K562 (cell line): ENCODE data around the gene RXRA.

Experiments used
- CBFA2T3 ChIP-seq: fragments of 450-650 bp; IDR thresholded peaks from 2 replicates; pipeline ENCODE4 v1.6.1; 2017
- CTCF ChIP-seq, 3 experiments: IDR thresholded peaks in 2 of 3; conservative IDR thresholded peaks in 1 of 3; 2 replicates each; pipeline ENCODE4 v1.5.1; 2011 to 2012; ENCODE audit warnings: low read length in 3 of 3, mild to moderate bottlenecking in 3 of 3, control low read depth in 2 of 3, improper control_type of control experiment in 1 of 3, inconsistent platforms in 1 of 3, low read depth in 1 of 3, mixed read lengths in 1 of 3, moderate library complexity in 1 of 3; ENCODE audit not compliant: insufficient read depth in 2 of 3
- EP300 ChIP-seq: IDR thresholded peaks from 2 replicates; pipeline ENCODE4 v1.6.1; 2012; ENCODE audit warnings: low read length, improper control_type of control experiment
- HIVEP1 ChIP-seq: fragments of 250-450 bp; sonication (Bioruptor Pico); IDR thresholded peaks from 2 replicates; pipeline ENCODE4 v1.4.0; 2020; ENCODE audit warnings: mild to moderate bottlenecking
- MEF2D ChIP-seq: conservative IDR thresholded peaks from 2 replicates; pipeline ENCODE4 v1.6.1; 2016; ENCODE audit warnings: low read depth, missing genetic modification characterization, missing compliant biosample characterization
- MYNN ChIP-seq, 2 experiments: sonication (generic); formaldehyde crosslinking in 1 of 2; IDR thresholded peaks; 2 replicates each; pipeline versions ENCODE4 v1.5.0 to v1.6.1; 2016 to 2020; ENCODE audit warnings: antibody characterized with exemption in 1 of 2, missing genetic modification reagents in 1 of 2
- NCOA2 ChIP-seq, 2 experiments: fragments of 450-650 bp; IDR thresholded peaks; 2 replicates each; pipeline ENCODE4 v1.6.1; 2018; ENCODE audit warnings: mild to moderate bottlenecking in 2 of 2, moderate library complexity in 1 of 2; ENCODE audit not compliant: partially characterized antibody in 2 of 2
- RFX5 ChIP-seq: IDR thresholded peaks from 2 replicates; pipeline ENCODE4 v1.6.1; 2011; ENCODE audit warnings: low read depth, mild to moderate bottlenecking, improper control_type of control experiment, low read length
- USF2 ChIP-seq: sonication (generic); formaldehyde crosslinking; IDR thresholded peaks from 2 replicates; pipeline ENCODE4 v1.5.0; 2020; ENCODE audit warnings: missing genetic modification reagents
- ZBTB7A ChIP-seq: IDR thresholded peaks from 2 replicates; pipeline ENCODE4 v1.6.1; 2011; ENCODE audit warnings: low read depth, mild to moderate bottlenecking, low read length, moderate library complexity, borderline replicate concordance; ENCODE audit not compliant: control insufficient read depth
- ZNF518B ChIP-seq: fragments of 250-450 bp; sonication (Bioruptor Pico); IDR thresholded peaks from 2 replicates; pipeline ENCODE4 v1.5.0; 2021; ENCODE audit warnings: mild to moderate bottlenecking, moderate library complexity
- ZNF639 ChIP-seq, 2 experiments: fragments of 200-800 bp in 1 of 2; sonication (Bioruptor generic) in 1 of 2; sonication (generic) in 1 of 2; formaldehyde crosslinking in 1 of 2; IDR thresholded peaks in 1 of 2; conservative IDR thresholded peaks in 1 of 2; 2 replicates each; pipeline versions ENCODE4 v1.5.0 to v1.6.1; 2016 to 2020; ENCODE audit warnings: missing compliant biosample characterization in 1 of 2, missing genetic modification characterization in 1 of 2, missing genetic modification reagents in 1 of 2

DNA sequence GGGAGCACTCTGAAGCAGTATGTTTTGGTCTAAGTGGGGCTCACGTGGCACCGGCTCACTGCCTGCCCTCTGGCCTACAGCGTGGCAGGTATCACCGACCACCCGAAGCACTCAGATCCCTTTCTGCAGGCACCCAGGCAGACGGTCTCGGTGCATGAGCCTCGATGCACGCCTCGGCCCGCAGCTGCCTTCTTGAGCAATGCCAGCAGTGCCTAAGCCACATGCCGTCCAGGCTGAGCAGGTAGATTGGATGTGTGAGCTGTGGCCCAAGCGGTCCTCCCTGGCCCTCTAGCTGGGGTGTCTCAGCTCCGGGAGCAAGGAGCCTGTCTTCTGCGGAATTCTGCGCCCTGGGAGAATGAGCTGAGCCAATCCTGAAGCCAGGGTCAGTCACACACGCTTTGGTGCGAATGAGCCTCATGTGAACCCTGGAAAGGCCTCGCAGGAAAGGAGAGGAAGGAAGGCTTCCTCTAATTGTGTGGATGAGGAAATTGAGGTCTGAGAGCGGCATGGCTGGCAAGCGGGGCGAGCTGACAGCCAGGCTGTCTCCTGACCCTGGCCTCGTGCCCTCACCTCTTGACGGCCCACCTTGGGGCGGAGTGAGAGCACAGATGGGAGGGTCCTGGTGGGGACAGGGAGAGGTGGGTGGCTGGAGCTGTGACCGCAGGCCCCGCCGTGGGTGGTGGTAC, 14.4 kb downstream of the RXRA start:
- TF ChIP-seq MYNN (IDR thresholded peaks at IDR 0.05) = no peak
- TF ChIP-seq MYNN (CRISPR knock-in tag; IDR thresholded peaks at IDR 0.05) = no peak
- no peak for TF ChIP-seq ZNF639 (CRISPR knock-in tag; conservative IDR thresholded peaks at IDR 0.05 in 1 of 2, IDR thresholded peaks at IDR 0.05 in 1 of 2)
- TF ChIP-seq ZNF518B (CRISPR knock-in tag) = no peak
- no peak for TF ChIP-seq CTCF (IDR thresholded peaks at IDR 0.05 in 2 of 3, conservative IDR thresholded peaks at IDR 0.05 in 1 of 3; ENCODE audit: insufficient read depth in 2 of 3, low read depth in 1 of 3, low read length in 3 of 3)
- TF ChIP-seq ZBTB7A = no peak
- TF ChIP-seq NCOA2 (IDR thresholded peaks at IDR 0.05; ENCODE audit: partially characterized antibody in 2 of 2) = no peak
- TF ChIP-seq EP300 = no peak
- TF ChIP-seq HIVEP1 = no peak
- no peak for TF ChIP-seq CBFA2T3
- no peak for TF ChIP-seq RFX5
- TF ChIP-seq USF2 (CRISPR knock-in tag) = no peak
- TF ChIP-seq MEF2D = no peak
